Fibroblast of the aortic adventitia (primary cell): ENCODE data around the gene PEPD. TPM values are rescaled to one million over a fixed set of nuclear protein-coding genes. Genes with fewer than 3 reads are reported as not detected.

Experiments
- DNase-seq: peaks from one replicate; pipeline ENCODE4 v3.0.0-alpha.2; 2010; ENCODE audit warnings: low read depth
- H3K4me3 ChIP-seq: 2 replicates; pipeline ENCODE4 v1.5.1; 2011; ENCODE audit warnings: low read depth, mild to moderate bottlenecking, control low read depth, low read length, moderate library complexity
- CTCF ChIP-seq: IDR thresholded peaks from 2 replicates; pipeline ENCODE4 v1.5.1; 2011; ENCODE audit warnings: mild to moderate bottlenecking, low read length, control low read depth, inconsistent platforms; ENCODE audit not compliant: insufficient read depth
- total RNA-seq: library from RNA; depleted of rRNA; stranded (reverse); fragments of >200 nt; gene quantifications from 2 replicates; pipeline ENCODE4 v1.2.3, GENCODE V29; 2012; ENCODE audit warnings: low replicate concordance

PEPD gene
- total RNA-seq, 1 donor: 65.0 TPM

GRCh38 chr19:33447336-33448158, 74.0 kb downstream of the PEPD start:
- DNase-seq: no peak
- no peak overlapping the region for H3K4me3 ChIP-seq
- TF ChIP-seq CTCF: no peak

GRCh38 chr19:33446330-33447293, 75.0 kb downstream of the PEPD start:
- no peak for TF ChIP-seq CTCF
- H3K4me3 ChIP-seq: no peak overlapping the region
- DNase-seq: no peak

DNA sequence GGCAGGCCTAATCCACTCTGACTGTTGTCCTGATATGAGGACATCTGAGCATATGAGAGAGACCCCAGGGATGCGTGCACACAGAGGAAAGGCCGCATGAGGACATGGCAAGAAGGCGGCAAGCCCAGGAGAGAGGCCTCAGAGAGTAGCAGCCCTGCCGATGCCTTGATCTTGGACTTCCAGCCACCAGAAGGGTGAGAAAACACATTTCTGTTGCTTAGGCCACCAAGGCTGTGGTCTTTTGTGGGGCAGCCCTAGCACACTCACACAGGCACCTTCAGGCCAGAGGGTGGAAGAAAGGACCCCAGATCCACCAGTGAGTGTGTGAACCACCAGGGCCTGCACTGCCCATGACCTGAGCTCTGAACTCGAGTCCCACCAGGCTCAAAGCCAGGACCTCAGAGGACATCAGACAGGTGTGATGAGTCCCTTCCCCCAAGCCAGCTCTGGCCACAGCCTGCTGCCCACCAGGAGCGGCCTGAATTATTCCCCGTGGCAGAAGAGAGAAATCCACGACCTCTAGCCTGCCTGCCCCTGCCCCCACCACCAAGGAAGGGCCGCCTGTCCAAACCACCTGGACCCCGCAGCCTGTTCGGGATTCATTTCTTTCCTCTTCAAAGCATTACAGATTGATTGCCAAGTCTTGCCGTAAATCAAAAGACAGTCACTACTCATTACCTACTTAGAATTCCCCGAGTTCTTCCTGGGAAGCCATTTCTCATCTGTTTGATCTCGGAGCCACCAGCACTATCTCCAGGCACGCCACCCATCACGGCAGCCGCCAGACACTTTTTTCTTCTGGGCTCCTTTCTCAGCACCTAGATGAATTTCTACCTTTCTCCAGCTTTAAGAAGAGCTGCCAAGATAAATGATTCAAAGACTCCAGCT, 75.9 kb downstream of the PEPD start:
- no peak overlapping the region for H3K4me3 ChIP-seq
- TF ChIP-seq CTCF: no peak
- DNase-seq: no peak

DNA sequence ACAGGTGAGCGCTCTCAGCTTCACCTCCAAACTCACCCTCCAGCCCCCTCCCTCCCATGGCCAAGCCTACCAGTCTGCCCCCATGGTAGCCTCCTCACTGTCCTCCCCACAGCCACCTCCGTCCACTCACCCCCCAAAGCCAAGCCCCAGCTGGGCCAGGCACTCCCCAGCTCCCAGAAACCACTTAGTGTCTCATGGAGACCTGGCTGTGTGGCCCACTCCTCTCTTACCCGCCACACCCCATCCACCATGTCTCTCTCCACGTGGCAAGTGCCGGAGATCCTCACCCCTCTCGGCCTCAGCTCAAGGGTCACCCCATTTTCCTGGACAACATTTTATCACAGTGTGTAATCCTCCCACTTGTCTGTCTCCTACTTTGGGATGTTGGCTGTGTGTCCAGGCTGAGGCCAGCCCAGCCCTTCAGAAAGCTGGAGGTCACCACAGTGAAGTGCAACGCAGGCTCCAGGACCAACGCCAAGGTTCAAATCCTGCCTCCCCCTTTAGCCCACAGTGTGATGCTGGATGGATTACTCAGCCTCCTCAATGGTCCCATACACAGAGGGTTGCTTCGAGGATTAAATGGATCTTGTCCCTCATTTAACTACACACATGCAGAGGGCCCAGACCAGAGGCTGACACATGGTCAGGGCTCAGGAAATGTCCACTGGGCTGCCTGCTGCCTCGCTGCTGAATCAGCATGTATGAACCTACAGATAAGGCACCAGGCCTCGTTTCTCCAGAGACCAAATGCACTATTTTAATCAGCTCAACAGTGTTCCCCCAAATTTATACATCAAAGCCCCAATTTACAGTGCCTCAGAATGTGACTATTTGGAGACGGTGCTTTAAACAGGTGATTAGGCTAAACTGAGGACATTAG, 76.8 kb downstream of the PEPD start:
- peak; percentile 7 for DNase-seq
- TF ChIP-seq CTCF: no peak
- H3K4me3 ChIP-seq: no peak overlapping the region

GRCh38 chr19:33443638-33444561, 77.7 kb downstream of the PEPD start:
- no peak for TF ChIP-seq CTCF
- H3K4me3 ChIP-seq: no peak overlapping the region
- DNase-seq: no peak
